HG02938 (cell line): ENCODE results near the gene DNAJB6.

Source experiments
- ATAC-seq: cut with Tn5 transposase; IDR thresholded peaks from one replicate; pipeline ENCODE4 v1.9.1; 2021; ENCODE audit warnings: mild to moderate bottlenecking, moderate library complexity; ENCODE audit not compliant: unreplicated experiment

DNAJB6 gene

GRCh38 chr7:157407512-157408257 is 70.9 kb downstream of the DNAJB6 start:
- ATAC-seq = no peak

- ATAC-seq = no peak
These were observed 71.7 kb downstream of the DNAJB6 start for GRCh38 chr7:157408258-157409101.

GRCh38 chr7:157409149-157409752 is 72.4 kb downstream of the DNAJB6 start:
- no peak for ATAC-seq

- ATAC-seq = no peak
These were observed 73.2 kb downstream of the DNAJB6 start for GRCh38 chr7:157409753-157410727.

- no peak for ATAC-seq
These were observed 74.2 kb downstream of the DNAJB6 start for GRCh38 chr7:157410831-157411556.

GRCh38 chr7:157411580-157411979 is 74.8 kb downstream of the DNAJB6 start:
- ATAC-seq = no peak

GRCh38 chr7:157412021-157412443 is 75.2 kb downstream of the DNAJB6 start:
- ATAC-seq = no peak

- ATAC-seq = no peak
These were observed 75.8 kb downstream of the DNAJB6 start for GRCh38 chr7:157412491-157413180.

- ATAC-seq = no peak
These were observed 77.3 kb downstream of the DNAJB6 start for GRCh38 chr7:157413881-157414701.

- no peak for ATAC-seq
These were observed 77.9 kb downstream of the DNAJB6 start for GRCh38 chr7:157414702-157415096.

- ATAC-seq = no peak
These were observed 78.7 kb downstream of the DNAJB6 start for GRCh38 chr7:157415486-157415885.

GRCh38 chr7:157416011-157416410 is 79.2 kb downstream of the DNAJB6 start:
- no peak for ATAC-seq

- no peak for ATAC-seq
These were observed 81.6 kb downstream of the DNAJB6 start for GRCh38 chr7:157418204-157419034.

- ATAC-seq = no peak
These were observed 82.2 kb downstream of the DNAJB6 start for GRCh38 chr7:157419035-157419293.

GRCh38 chr7:157422279-157422678 is 85.5 kb downstream of the DNAJB6 start:
- ATAC-seq = no peak

- no peak for ATAC-seq
These were observed 86.5 kb downstream of the DNAJB6 start for GRCh38 chr7:157423348-157423747.

GRCh38 chr7:157423886-157424565 is 87.2 kb downstream of the DNAJB6 start:
- no peak for ATAC-seq
